ENCODE data around the gene CR1L.

DNA sequence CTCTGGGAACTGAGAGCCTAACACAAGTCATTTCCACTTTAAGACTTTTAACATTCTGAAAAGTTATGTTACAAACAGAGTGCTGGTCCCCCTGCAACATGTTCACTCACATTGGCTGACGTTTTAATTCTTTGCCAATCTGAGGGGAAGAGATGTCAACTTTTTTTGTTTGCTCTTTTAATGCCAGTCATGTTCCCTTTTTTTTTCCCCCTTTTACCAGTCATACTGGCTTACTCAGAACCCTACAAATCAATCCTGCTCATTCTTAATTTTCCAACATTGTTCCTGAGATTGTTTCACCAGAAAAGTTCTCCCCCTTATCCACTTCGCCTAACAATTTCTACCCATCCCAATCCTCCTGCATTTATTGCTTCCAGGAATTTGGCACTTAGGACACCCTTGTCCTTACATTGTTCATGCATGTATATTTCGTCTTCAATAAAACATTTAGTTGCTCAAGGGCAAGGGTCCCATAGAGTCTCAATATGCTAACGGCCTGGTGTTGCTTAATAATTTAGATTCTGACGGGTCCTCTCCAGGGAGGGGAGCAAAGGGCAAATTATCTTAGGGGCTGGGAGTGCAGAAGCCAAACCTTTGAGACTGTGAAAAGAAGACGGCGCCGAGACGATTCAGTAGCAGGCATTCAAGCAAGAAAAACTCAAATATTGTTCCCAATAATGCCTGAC, 624 bp upstream of the CR1L start:
- TF ChIP-seq, protein P1, sequence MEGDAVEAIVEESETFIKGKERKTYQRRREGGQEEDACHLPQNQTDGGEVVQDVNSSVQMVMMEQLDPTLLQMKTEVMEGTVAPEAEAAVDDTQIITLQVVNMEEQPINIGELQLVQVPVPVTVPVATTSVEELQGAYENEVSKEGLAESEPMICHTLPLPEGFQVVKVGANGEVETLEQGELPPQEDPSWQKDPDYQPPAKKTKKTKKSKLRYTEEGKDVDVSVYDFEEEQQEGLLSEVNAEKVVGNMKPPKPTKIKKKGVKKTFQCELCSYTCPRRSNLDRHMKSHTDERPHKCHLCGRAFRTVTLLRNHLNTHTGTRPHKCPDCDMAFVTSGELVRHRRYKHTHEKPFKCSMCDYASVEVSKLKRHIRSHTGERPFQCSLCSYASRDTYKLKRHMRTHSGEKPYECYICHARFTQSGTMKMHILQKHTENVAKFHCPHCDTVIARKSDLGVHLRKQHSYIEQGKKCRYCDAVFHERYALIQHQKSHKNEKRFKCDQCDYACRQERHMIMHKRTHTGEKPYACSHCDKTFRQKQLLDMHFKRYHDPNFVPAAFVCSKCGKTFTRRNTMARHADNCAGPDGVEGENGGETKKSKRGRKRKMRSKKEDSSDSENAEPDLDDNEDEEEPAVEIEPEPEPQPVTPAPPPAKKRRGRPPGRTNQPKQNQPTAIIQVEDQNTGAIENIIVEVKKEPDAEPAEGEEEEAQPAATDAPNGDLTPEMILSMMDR (IDR thresholded peaks at IDR 0.05), result no peak
- TF ChIP-seq POLR2A (IDR thresholded peaks at IDR 0.05), result no peak
